ENCODE results near the gene DES. TPM values are rescaled to one million over a fixed set of nuclear protein-coding genes. Genes with fewer than 3 reads are reported as not detected.
A peak's percentile ranks its signal among the peaks of the same experiment; 100 is the strongest.

Gene DES
- total RNA-seq, 2 experiments from 2014 or later = not detected

DNA sequence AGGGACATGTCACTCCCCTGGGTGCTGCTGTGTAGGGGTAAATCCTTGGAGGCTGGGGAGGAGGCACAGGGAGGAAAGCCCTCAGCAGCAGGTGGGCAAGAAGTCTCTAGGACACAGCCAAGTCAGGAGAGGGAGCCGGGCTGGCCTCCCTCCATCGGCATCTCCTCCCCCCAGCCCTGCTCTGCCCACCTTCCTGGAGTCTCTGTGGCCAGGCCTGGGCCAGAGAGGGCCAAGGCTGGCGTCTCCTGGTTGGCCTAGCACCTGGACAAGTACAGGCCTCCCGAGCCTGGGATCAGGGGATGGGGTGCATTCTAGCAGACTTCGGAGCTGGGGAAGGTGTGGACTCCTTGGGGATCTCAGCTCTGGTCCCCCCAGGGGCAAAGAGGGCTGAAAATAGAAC, 18.3 kb downstream of the DES start:
- no peak overlapping the region for H3K4me3 Mint-ChIP-seq
- H3K27me3 Mint-ChIP-seq (ENCODE audit: low read depth) = peaks cover 25% of the 10 kb centered on the region
- CTCF ChIA-PET = interaction anchor here (0.7 to 1.7 kb wide), 3 partner anchors 34 to 58 kb away, joined by 3 to 7 read pairs (median 4); no protein-coding TSS in a partner anchor
- intact Hi-C loops (cut with micrococcal nuclease) = no loop called here
- H3K4me1 Mint-ChIP-seq (ENCODE audit: low read depth) = peaks cover 11% of the 10 kb centered on the region
- no peak overlapping the region for H3K27ac Mint-ChIP-seq
- no peaks in the 10 kb centered on the region for H3K9me3 Mint-ChIP-seq
- no peak for DNase-seq
- no peaks in the 10 kb centered on the region for H3K36me3 Mint-ChIP-seq (ENCODE audit: low read depth)

DNA sequence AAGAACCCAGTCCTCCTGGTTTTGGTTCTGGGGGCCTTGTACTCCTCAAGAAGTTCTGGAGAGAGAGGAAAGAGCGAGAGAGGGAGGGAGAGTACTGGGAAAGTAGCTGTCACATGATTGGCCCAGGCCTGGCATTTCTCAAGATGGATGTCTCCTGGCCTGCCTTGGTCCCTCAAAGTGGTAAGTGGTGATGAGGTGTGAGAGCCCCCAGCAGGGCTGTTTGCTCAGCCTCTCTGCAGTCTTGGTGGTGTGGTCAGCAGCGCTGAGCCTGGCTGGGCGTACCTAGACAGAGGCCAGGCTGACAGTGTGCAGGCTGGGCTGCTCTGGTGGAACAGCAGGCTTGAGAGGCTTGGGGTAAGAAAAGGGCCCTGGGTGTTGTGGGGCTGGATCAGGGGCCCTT, 19.0 kb downstream of the DES start:
- intact Hi-C loops (cut with micrococcal nuclease) = no loop called here
- Mint-ChIP-seq H3K27me3 (ENCODE audit: low read depth) (peaks cover 25% of the 10 kb centered on the region), H3K27ac (no peak overlapping the region), H3K9me3 (no peaks in the 10 kb centered on the region), H3K4me3 (no peak overlapping the region), H3K36me3 (ENCODE audit: low read depth) (no peaks in the 10 kb centered on the region), H3K4me1 (ENCODE audit: low read depth) (peaks cover 12% of the 10 kb centered on the region)
- no peak for DNase-seq
- CTCF ChIA-PET = interaction anchor here (0.6 to 1.3 kb wide), 3 partner anchors 48 to 203 kb away, joined by 3 to 4 read pairs (median 3); no protein-coding TSS in a partner anchor

DNA sequence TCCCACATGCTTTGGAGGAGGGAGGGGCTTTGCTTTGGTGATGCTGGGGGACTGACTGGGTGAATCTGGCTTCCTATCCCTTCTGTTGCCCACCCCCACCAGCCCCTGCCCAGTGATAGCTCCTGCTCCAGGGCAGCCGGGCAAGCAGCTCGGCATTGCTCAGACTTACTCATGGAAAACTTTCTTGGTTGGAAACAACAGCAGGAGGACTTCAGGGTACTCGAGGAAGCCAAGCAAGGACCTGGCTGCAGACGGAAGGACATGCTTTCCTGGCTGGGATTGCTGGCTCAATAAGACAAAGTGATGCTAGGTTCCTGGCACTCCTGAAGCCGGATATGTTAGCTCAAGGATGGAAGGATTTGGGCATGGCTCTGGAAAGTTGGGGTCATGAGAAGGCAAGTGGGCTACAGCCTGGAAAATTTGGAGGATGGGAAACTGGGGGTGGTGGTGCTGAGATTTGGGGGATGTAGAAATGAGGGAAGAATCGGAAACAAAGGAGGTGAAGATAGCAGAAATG, 19.6 kb downstream of the DES start:
- Mint-ChIP-seq H3K4me3 (no peak overlapping the region), H3K4me1 (ENCODE audit: low read depth) (peaks cover 12% of the 10 kb centered on the region), H3K27me3 (ENCODE audit: low read depth) (peaks cover 25% of the 10 kb centered on the region), H3K36me3 (ENCODE audit: low read depth) (no peaks in the 10 kb centered on the region), H3K27ac (no peak overlapping the region), H3K9me3 (no peaks in the 10 kb centered on the region)
- no peak for DNase-seq
- CTCF ChIA-PET = no interaction called here
- intact Hi-C loops (cut with micrococcal nuclease) = no loop called here

DNA sequence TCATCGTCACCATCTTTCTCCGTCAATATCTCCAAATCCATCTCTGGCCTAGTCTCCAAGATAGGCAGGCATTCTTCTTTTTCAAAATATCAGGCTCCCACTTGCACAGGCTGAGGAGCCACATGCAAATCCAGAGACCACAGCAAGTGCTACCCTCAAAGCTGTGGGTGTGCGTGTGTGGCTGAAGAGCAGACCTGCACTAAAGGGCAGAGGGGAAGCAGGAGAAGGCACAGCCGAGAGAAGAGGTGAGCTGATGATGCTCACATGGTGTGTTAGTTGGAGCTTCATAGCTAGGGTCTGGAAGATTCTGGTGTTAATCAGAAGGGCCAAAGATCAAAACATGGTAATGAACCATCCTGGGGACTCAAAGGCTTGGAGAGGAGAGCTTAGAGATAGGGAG, 20.3 kb downstream of the DES start:
- Mint-ChIP-seq H3K4me1 (ENCODE audit: low read depth) (peaks cover 16% of the 10 kb centered on the region), H3K27me3 (ENCODE audit: low read depth) (peaks cover 25% of the 10 kb centered on the region), H3K9me3 (no peaks in the 10 kb centered on the region), H3K36me3 (ENCODE audit: low read depth) (no peaks in the 10 kb centered on the region), H3K27ac (no peak overlapping the region), H3K4me3 (no peak overlapping the region)
- no peak for DNase-seq
- CTCF ChIA-PET = no interaction called here
- intact Hi-C loops (cut with micrococcal nuclease) = no loop called here

DNA sequence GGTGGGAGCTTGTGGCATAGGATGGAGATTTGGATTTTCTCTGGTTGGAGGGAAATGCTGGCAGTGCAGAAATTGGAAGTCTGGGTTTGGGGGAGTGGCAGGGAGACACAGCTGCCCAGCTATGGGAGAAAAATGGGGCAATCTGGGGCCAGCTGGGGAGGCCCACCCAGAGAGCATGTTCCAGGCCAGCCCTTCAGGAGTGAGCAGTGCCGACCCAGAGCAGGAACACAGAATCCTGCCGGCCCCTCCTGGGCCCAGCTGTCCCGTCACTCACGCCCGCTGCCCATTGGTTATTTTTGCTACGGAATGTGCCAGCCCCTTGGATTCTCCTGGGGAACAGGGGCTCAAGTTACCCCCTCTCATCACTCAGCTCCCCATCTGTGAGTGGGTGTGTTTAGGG, 21.3 kb downstream of the DES start:
- H3K27ac Mint-ChIP-seq = no peak overlapping the region
- intact Hi-C loops (cut with micrococcal nuclease) = no loop called here
- peaks cover 12% of the 10 kb centered on the region for H3K4me1 Mint-ChIP-seq (ENCODE audit: low read depth)
- CTCF ChIA-PET = interaction anchor here (1.4 kb wide), 1 partner anchor 9 kb away, joined by 3 read pairs; no protein-coding TSS in a partner anchor
- H3K9me3 Mint-ChIP-seq = no peaks in the 10 kb centered on the region
- H3K4me3 Mint-ChIP-seq = no peak overlapping the region
- no peaks in the 10 kb centered on the region for H3K36me3 Mint-ChIP-seq (ENCODE audit: low read depth)
- no peak for DNase-seq
- peaks cover 18% of the 10 kb centered on the region for H3K27me3 Mint-ChIP-seq (ENCODE audit: low read depth)

DNA sequence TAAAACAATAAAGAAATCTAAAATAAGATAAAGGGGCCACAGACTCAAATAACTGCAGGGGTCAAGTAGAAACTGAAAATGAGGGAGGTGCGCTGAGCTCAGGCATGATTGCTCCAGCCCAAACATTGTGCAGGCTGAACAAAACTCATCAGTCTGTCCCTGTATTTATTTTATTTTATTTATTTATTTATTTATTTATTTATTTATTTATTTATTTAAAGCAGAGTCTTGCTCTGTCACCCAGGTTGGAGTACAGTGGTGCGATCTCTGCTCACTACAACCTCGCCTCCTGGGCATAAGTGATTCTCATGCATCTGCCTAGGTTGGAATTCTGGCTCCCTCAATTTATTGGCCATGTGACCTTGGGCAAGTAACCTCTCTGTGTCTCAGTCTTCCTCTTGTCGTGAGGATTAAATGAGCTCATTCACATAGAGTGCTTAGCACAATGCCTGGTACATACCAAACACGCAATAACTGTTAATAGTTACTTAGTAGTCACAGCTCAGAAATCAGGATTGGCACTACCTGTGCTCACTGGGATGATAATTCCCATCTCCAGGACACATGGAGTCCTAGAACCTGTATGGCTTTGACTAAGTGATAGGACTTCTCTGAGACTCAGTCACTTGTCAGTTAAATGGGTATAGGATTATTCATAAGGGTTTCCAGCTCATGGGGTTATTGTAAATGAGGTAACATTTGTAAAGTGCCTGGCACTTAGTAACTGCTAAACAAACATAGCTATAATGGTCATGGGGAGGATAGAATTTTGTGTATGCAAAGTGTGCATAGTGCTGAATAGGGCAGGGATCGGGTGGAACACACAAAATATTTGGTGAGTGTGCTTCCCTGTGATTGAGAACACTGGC, 22.4 kb downstream of the DES start:
- no peak for DNase-seq
- Mint-ChIP-seq H3K36me3 (ENCODE audit: low read depth) (no peaks in the 10 kb centered on the region), H3K27ac (no peak overlapping the region), H3K27me3 (ENCODE audit: low read depth) (peaks cover 13% of the 10 kb centered on the region), H3K4me1 (ENCODE audit: low read depth) (peaks cover 12% of the 10 kb centered on the region), H3K9me3 (no peaks in the 10 kb centered on the region), H3K4me3 (peak overlapping the region; percentile 65)
- CTCF ChIA-PET = interaction anchor here (0.6 to 1.4 kb wide), 8 partner anchors 15 to 383 kb away, joined by 3 to 8 read pairs (median 4); partner anchors contain the start of gene CHPF
- intact Hi-C loops (cut with micrococcal nuclease) = loop anchor here (2.0 kb wide), 2 partner anchors 52 to 58 kb away; partner anchors contain the start of gene GMPPA

DNA sequence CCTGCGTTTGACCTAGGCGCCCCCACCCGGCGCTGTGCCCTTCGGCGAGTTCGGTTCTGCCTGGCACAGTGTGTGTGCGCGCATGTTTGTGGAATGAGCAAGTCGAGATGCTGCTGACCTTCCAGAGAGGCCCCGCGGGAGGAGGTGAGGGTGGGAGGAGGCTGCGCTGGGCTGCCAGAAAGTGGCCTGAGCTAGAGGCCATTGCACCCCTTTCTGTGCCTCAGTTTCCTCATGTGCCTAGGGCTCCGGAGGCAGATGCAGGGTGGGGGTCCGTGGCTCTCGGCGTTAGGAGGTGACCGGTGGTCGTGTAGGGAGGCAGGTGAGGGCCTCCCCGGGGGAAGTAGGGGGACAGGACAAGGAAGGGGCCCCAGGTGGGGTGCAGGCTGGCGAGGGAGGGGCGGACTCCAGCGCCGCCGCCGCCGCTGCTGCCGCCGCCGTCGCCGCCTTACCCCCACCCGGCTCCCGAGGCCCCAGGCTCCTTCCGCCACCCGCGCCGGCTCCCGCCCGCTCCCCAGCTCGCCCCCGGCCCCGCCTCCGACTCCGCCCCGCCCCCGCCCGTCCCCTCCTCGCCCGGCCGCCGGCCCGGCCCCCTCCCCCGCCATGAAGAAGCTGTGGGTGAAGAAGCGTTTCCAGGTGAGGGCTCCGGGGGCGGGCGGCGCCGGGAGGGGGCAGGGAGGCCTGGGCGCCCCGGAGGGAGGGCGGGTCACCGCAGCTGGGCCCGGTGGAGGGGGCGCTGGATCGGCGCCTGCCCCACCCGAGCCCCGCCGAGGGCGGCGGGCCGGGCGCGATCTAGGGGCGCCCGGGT, 23.5 kb downstream of the DES start:
- H3K4me3 Mint-ChIP-seq = peak overlapping the region; percentile 65
- peaks cover 12% of the 10 kb centered on the region for H3K4me1 Mint-ChIP-seq (ENCODE audit: low read depth)
- peaks cover 6% of the 10 kb centered on the region for H3K27me3 Mint-ChIP-seq (ENCODE audit: low read depth)
- CTCF ChIA-PET = interaction anchor here (0.9 to 1.4 kb wide), 5 partner anchors 38 to 101 kb away, joined by 3 to 8 read pairs (median 4); partner anchors contain the start of gene CHPF
- H3K27ac Mint-ChIP-seq = no peak overlapping the region
- intact Hi-C loops (cut with micrococcal nuclease) = loop anchor here (2.0 kb wide), 2 partner anchors 53 to 57 kb away; partner anchors contain the start of gene GMPPA
- peak; percentile 65 for DNase-seq
- H3K9me3 Mint-ChIP-seq = no peaks in the 10 kb centered on the region
- H3K36me3 Mint-ChIP-seq (ENCODE audit: low read depth) = no peaks in the 10 kb centered on the region

DNA sequence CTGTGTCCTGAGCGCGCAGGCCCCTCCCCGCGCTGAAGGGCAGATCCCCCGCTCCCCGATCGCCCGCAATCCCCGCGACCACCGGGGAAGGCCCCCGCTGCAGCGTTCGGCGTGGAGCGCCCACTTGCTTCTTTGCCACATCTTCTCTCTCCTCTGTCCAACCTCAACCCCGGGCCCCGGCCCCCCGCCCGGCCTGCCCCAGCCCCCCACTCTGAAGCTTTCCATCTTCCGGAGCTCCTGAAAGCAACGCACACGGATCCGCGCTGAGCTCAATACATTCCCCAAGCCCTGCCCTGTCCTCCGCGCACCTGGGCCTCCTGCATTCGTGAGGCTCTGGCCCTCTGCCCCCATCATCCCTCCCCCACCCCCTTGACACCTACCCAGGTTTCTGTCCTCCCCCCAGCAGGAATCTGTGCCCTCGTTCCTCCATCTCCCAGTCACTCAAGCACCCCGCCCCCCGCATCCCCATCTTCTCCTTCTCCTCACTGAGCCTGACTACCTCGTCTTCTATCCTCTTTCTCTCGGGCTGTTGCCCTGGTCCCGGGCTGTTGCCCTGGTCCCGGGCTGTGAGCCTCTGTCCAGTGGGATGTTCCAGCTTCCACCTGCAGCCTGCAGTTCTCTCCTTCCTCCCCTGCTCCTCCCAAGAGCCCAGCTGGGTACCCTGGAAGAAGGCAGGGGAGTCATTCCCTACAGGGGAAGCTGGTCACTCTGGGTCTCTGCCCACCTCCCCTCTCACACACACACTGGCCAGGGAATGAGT, 24.3 kb downstream of the DES start:
- intact Hi-C loops (cut with micrococcal nuclease) = no loop called here
- CTCF ChIA-PET = interaction anchor here (0.9 kb wide), 2 partner anchors 9 to 39 kb away, joined by 3 to 4 read pairs; no protein-coding TSS in a partner anchor
- no peak overlapping the region for H3K27ac Mint-ChIP-seq
- no peaks in the 10 kb centered on the region for H3K9me3 Mint-ChIP-seq
- no peaks in the 10 kb centered on the region for H3K36me3 Mint-ChIP-seq (ENCODE audit: low read depth)
- peak overlapping the region; percentile 72 for H3K4me3 Mint-ChIP-seq
- no peak for DNase-seq
- H3K27me3 Mint-ChIP-seq (ENCODE audit: low read depth) = peaks cover 9% of the 10 kb centered on the region
- H3K4me1 Mint-ChIP-seq (ENCODE audit: low read depth) = peaks cover 12% of the 10 kb centered on the region

DNA sequence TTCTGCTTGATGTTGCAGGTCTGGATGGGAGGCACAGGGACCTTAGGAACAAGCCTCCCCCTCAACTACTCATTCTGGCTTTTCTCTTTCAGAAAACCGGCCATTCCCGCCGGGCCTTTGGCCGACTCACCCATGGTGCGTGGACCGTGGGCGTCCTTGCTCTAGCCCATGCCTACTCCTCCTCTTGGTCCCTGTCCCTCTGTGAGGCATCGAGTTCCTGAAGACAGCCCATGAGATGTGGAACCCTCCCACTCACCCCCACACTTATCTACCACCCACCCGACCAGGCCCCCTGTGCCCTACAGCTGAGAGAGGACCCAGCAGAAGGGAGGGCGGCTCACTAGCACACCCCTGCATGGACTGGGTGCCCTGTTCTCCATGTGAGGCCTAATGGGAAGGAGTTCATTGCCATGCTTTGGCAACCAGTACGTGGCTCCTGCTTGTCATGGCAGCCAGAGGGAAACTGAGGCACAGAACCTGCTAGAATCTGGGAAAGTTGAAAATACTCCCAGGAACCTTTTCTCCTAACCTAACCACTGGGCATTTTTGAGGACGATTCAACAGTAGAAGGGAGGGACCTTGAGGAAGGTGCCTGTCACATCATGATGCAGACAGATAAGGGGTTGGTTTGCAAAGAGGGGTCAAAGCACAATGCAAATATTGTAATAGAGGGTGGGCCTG, 25.0 kb downstream of the DES start:
- intact Hi-C loops (cut with micrococcal nuclease) = no loop called here
- H3K4me3 Mint-ChIP-seq = peak overlapping the region; percentile 72
- H3K4me1 Mint-ChIP-seq (ENCODE audit: low read depth) = peaks cover 12% of the 10 kb centered on the region
- peaks cover 10% of the 10 kb centered on the region for H3K27me3 Mint-ChIP-seq (ENCODE audit: low read depth)
- H3K36me3 Mint-ChIP-seq (ENCODE audit: low read depth) = no peaks in the 10 kb centered on the region
- H3K9me3 Mint-ChIP-seq = no peaks in the 10 kb centered on the region
- CTCF ChIA-PET = interaction anchor here (0.9 kb wide), 1 partner anchor 9 kb away, joined by 3 read pairs; no protein-coding TSS in a partner anchor
- no peak for DNase-seq
- H3K27ac Mint-ChIP-seq = no peak overlapping the region

DNA sequence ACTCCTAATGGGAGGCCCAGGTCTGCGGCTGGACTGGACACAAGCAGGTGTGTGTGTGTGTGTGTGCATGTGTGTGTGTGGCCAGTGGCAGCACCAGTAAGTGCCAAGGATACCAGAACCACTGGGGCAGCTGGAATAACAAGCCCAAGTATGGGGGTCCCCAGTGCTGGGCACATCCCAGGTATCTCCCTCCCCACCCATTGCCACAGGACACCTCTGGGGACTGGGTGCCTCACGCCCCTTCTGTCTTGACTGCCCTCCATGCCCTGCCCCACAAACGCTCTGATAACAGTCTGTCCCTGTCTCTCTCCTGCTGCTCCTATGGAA, 25.5 kb downstream of the DES start:
- CTCF ChIA-PET = no interaction called here
- no peak for DNase-seq
- H3K9me3 Mint-ChIP-seq = no peaks in the 10 kb centered on the region
- H3K27ac Mint-ChIP-seq = no peak overlapping the region
- H3K4me3 Mint-ChIP-seq = no peak overlapping the region
- intact Hi-C loops (cut with micrococcal nuclease) = no loop called here
- H3K27me3 Mint-ChIP-seq (ENCODE audit: low read depth) = peaks cover 10% of the 10 kb centered on the region
- no peaks in the 10 kb centered on the region for H3K36me3 Mint-ChIP-seq (ENCODE audit: low read depth)
- peaks cover 12% of the 10 kb centered on the region for H3K4me1 Mint-ChIP-seq (ENCODE audit: low read depth)

DNA sequence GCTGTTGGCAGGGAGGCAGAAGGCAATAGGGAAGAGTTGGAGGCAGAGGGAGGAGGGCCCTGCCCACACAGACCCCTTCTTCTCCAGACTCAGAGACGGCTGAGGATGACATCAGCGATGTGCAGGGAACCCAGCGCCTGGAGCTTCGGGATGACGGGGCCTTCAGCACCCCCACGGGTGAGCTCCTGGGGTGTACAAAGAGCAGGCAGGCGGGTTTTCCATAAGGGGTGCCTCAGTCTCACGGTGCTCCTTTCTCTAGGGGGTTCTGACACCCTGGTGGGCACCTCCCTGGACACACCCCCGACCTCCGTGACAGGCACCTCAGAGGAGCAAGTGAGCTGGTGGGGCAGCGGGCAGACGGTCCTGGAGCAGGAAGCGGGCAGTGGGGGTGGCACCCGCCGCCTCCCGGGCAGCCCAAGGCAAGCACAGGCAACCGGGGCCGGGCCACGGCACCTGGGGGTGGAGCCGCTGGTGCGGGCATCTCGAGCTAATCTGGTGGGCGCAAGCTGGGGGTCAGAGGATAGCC, 26.5 kb downstream of the DES start:
- no peak for DNase-seq
- CTCF ChIA-PET = interaction anchor here (0.7 kb wide), 1 partner anchor 85 kb away, joined by 3 read pairs; no protein-coding TSS in a partner anchor
- H3K4me3 Mint-ChIP-seq = no peak overlapping the region
- no peak overlapping the region for H3K27ac Mint-ChIP-seq
- peaks cover 12% of the 10 kb centered on the region for H3K4me1 Mint-ChIP-seq (ENCODE audit: low read depth)
- peaks cover 16% of the 10 kb centered on the region for H3K27me3 Mint-ChIP-seq (ENCODE audit: low read depth)
- H3K9me3 Mint-ChIP-seq = no peaks in the 10 kb centered on the region
- H3K36me3 Mint-ChIP-seq (ENCODE audit: low read depth) = no peaks in the 10 kb centered on the region
- intact Hi-C loops (cut with micrococcal nuclease) = no loop called here
